ENCODE data around the gene PRKRIP1.
"Not testable (repeated sequence)": the region's sequence is repeated elsewhere in the genome, so short reads cannot be mapped to it uniquely, and the experiment has no call there.

PRKRIP1 gene

GRCh38 chr7:102404005-102404861 is 8.1 kb downstream of the PRKRIP1 start:
- DNase-seq = peak in 1 of 58 donors; percentile 8

GRCh38 chr7:102404862-102405188 is 8.7 kb downstream of the PRKRIP1 start:
- not testable (repeated sequence) for DNase-seq

GRCh38 chr7:102407910-102408309 is 11.7 kb downstream of the PRKRIP1 start:
- DNase-seq = no peak

GRCh38 chr7:102408530-102408929 is 12.4 kb downstream of the PRKRIP1 start:
- not testable (repeated sequence) for DNase-seq

- no peak for DNase-seq
These were observed 13.2 kb downstream of the PRKRIP1 start for GRCh38 chr7:102409340-102409739.

- no peak for DNase-seq
These were observed 14.0 kb downstream of the PRKRIP1 start for GRCh38 chr7:102410123-102410522.

- DNase-seq = no peak
These were observed 14.8 kb downstream of the PRKRIP1 start for GRCh38 chr7:102410918-102411317.

GRCh38 chr7:102412548-102412947 is 16.4 kb downstream of the PRKRIP1 start:
- peak in 34 of 58 donors; percentile 7 to 78 (median 34) for DNase-seq

GRCh38 chr7:102413091-102413490 is 16.9 kb downstream of the PRKRIP1 start:
- no peak for DNase-seq

- DNase-seq = no peak
These were observed 17.4 kb downstream of the PRKRIP1 start for GRCh38 chr7:102413611-102414010.

- peak in 1 of 58 donors; percentile 8 for DNase-seq
These were observed 19.6 kb downstream of the PRKRIP1 start for GRCh38 chr7:102415685-102416225.

- no peak for DNase-seq
These were observed 20.2 kb downstream of the PRKRIP1 start for GRCh38 chr7:102416406-102416805.

- DNase-seq = no peak
These were observed 20.9 kb downstream of the PRKRIP1 start for GRCh38 chr7:102417105-102417504.

GRCh38 chr7:102418592-102418991 is 22.4 kb downstream of the PRKRIP1 start:
- no peak for DNase-seq

- DNase-seq = no peak
These were observed 25.6 kb downstream of the PRKRIP1 start for GRCh38 chr7:102421706-102422240.

GRCh38 chr7:102424129-102424551 is 28.0 kb downstream of the PRKRIP1 start:
- no peak for DNase-seq

- DNase-seq = peak in 6 of 58 donors; percentile 5 to 31 (median 20)
These were observed 28.6 kb downstream of the PRKRIP1 start for GRCh38 chr7:102424787-102425218.

GRCh38 chr7:102425639-102426267 is 29.6 kb downstream of the PRKRIP1 start:
- peak in 20 of 58 donors; percentile 4 to 47 (median 24) for DNase-seq

- peak in 6 of 58 donors; percentile 7 to 30 (median 9) for DNase-seq
These were observed 30.3 kb downstream of the PRKRIP1 start for GRCh38 chr7:102426268-102427018.

- no peak for DNase-seq
These were observed 30.8 kb downstream of the PRKRIP1 start for GRCh38 chr7:102427019-102427405.
